Measurements from ENCODE around the gene TMEM60. TPM values are rescaled to one million over a fixed set of nuclear protein-coding genes. Genes with fewer than 3 reads are reported as not detected.

The TMEM60 gene
- total and polyA plus RNA-seq, 2 of the 8 experiments (the other 6 are each of a cell fraction or from before 2014, with no cell fraction given), result 22.1 to 29.2 TPM

DNA sequence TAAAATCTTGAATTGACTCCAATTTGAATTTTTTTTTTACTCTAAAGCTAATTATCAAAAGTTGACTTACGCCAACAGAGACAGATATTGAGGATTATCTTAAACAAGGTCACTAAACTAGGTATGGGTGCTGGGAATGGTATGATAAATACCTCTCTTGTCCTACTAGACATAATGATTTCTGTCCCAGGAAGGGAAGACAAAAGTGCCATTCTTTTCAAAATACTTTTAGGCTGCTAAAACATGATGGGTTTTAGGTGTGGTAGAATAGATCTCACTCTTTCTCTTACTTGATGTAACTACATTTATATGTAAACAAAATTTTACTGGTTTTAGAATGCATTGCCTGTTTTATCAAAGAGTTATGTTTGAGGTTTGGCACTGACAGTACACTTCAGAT lies 15.1 kb downstream of the TMEM60 start (continued):
- TF ChIP-seq RNF2 (IDR thresholded peaks at IDR 0.05; ENCODE audit: borderline replicate concordance, low read depth, low read length, missing control alignments, poor library complexity, severe bottlenecking) (no peak), POU5F1 (IDR thresholded peaks at IDR 0.05; ENCODE audit: low read depth, low read length) (no peak), RFX5 (IDR thresholded peaks at IDR 0.05; ENCODE audit: borderline replicate concordance, low read depth, low read length) (no peak)
